H1 (cell line): ENCODE data around the gene FOXA2. TPM values are rescaled to one million over a fixed set of nuclear protein-coding genes. Genes with fewer than 3 reads are reported as not detected.

Experiments
- CTCF ChIA-PET: fragments of 300-600 bp; sonication (Branson Sonifier 250); formaldehyde crosslinking; loops from one replicate; lab custom pipeline; 2021; ENCODE audit not compliant: partially characterized antibody; lab: Charles Lee
- POLR2A ChIA-PET: fragments of 300-600 bp; sonication (Branson Sonifier 250); formaldehyde crosslinking; loops from one replicate; lab custom pipeline; 2021; ENCODE audit warnings: inconsistent platforms; ENCODE audit not compliant: partially characterized antibody; lab: Charles Lee
- DNase-seq, 2 experiments: peaks; one replicate each; pipeline versions ENCODE4 v3.0.0 to v3.0.0-alpha.2; 2010 to 2022; ENCODE audit warnings: low spot score in 2 of 2, low read depth in 1 of 2, mixed read lengths in 1 of 2
- FAIRE-seq: peaks from 2 replicates; lab custom pipeline; 2011; peaks lifted over from hg19 to GRCh38; lab: Jason Lieb, UNC
- H2AFZ ChIP-seq: 2 replicates; pipeline ENCODE4 v1.8.1; 2012; ENCODE audit warnings: low read length, inconsistent platforms
- H2AK5ac ChIP-seq: 2 replicates; pipeline ENCODE4 v1.6.1; 2013; ENCODE audit warnings: low read depth, low read length
- H2BK120ac ChIP-seq: replicated peaks from 2 replicates; pipeline ENCODE3; 2013; ENCODE audit warnings: low read depth, low read length, inconsistent platforms
- H2BK12ac ChIP-seq: 2 replicates; pipeline ENCODE4 v1.6.1; 2013; ENCODE audit warnings: low read depth, low read length
- H2BK15ac ChIP-seq: 2 replicates; pipeline ENCODE4 v1.6.1; 2013; ENCODE audit warnings: low read length
- H2BK20ac ChIP-seq: 2 replicates; pipeline ENCODE4 v1.6.1; 2013; ENCODE audit warnings: low read length
- H2BK5ac ChIP-seq: 2 replicates; pipeline ENCODE4 v1.6.1; 2013; ENCODE audit warnings: low read depth, low read length
- H3K14ac ChIP-seq: 2 replicates; pipeline ENCODE4 v1.6.1; 2013; ENCODE audit warnings: inconsistent platforms; ENCODE audit not compliant: insufficient read length
- H3K18ac ChIP-seq: 2 replicates; pipeline ENCODE4 v1.6.1; 2013; ENCODE audit warnings: low read length; ENCODE audit errors: extremely low read depth
- H3K23ac ChIP-seq: 2 replicates; pipeline ENCODE4 v1.6.1; 2013; ENCODE audit warnings: inconsistent platforms; ENCODE audit not compliant: insufficient read length
- H3K23me2 ChIP-seq: 2 replicates; pipeline ENCODE4 v1.6.1; 2013; ENCODE audit warnings: low read depth, low read length
- H3K27ac ChIP-seq: 2 replicates; pipeline ENCODE4 v1.6.1; 2011; ENCODE audit warnings: low read depth, low read length, inconsistent platforms
- H3K27me3 ChIP-seq, 4 experiments: replicated peaks in 1 of 4; 1 replicate in 1 of 4; 2 replicates in 3 of 4; pipeline versions ENCODE4 v1.6.1 to v1.8.1; 2011 to 2013; ENCODE audit warnings: low read length in 3 of 4, mild to moderate bottlenecking in 3 of 4, inconsistent platforms in 2 of 4, mixed read lengths in 2 of 4, moderate library complexity in 1 of 4; ENCODE audit not compliant: control insufficient read depth in 3 of 4, insufficient read depth in 3 of 4; ENCODE audit errors: extremely low read depth in 1 of 4
- H3K36me3 ChIP-seq, 4 experiments: 2 replicates each; pipeline versions ENCODE4 v1.6.1 to v1.8.1; 2011 to 2013; ENCODE audit warnings: mild to moderate bottlenecking in 4 of 4, low read length in 3 of 4, moderate library complexity in 2 of 4, control low read depth in 1 of 4, inconsistent platforms in 1 of 4; ENCODE audit not compliant: insufficient read depth in 4 of 4, control insufficient read depth in 2 of 4
- H3K4ac ChIP-seq: replicated peaks from 2 replicates; pipeline ENCODE3; 2013; ENCODE audit warnings: low read length, low read depth, mixed read lengths, inconsistent platforms; ENCODE audit not compliant: insufficient read length
- H3K4me1 ChIP-seq, 4 experiments: replicated peaks in 1 of 4; 1 replicate in 1 of 4; 2 replicates in 3 of 4; pipeline versions ENCODE4 v1.6.1 to v1.8.1; 2011 to 2013; ENCODE audit warnings: low read length in 3 of 4, inconsistent platforms in 2 of 4, mixed read lengths in 1 of 4; ENCODE audit not compliant: insufficient read depth in 4 of 4, control insufficient read depth in 3 of 4
- H3K4me2 ChIP-seq, 2 experiments: 2 replicates each; pipeline versions ENCODE4 v1.6.1 to v1.8.1; 2011 to 2013; ENCODE audit warnings: low read depth in 2 of 2, low read length in 2 of 2, control low read depth in 1 of 2, inconsistent platforms in 1 of 2, mild to moderate bottlenecking in 1 of 2; ENCODE audit not compliant: insufficient read depth in 1 of 2
- H3K4me3 ChIP-seq, 4 experiments: fragments of 200-600, 300-600 bp in 1 of 4; sonication (generic), shearing (Covaris generic), sonication (Bioruptor Twin) in 1 of 4; 2 replicates each; pipeline versions ENCODE4 v1.5.1 to v1.8.1; 2011 to 2016; ENCODE audit warnings: low read length in 4 of 4, low read depth in 3 of 4, control low read depth in 2 of 4, inconsistent platforms in 2 of 4, mild to moderate bottlenecking in 2 of 4, mixed read lengths in 1 of 4, moderate library complexity in 1 of 4; ENCODE audit not compliant: insufficient read depth in 2 of 4; ENCODE audit errors: extremely low read depth in 1 of 4
- H3K56ac ChIP-seq: replicated peaks from 2 replicates; pipeline ENCODE3; 2013; ENCODE audit warnings: low read depth, mild to moderate bottlenecking, mixed read lengths, low read length, inconsistent platforms; ENCODE audit not compliant: insufficient read length
- H3K79me1 ChIP-seq: 2 replicates; pipeline ENCODE4 v1.6.1; 2013; ENCODE audit warnings: low read depth, low read length, control low read depth
- H3K79me2 ChIP-seq, 2 experiments: 2 replicates each; pipeline versions ENCODE4 v1.6.1 to v1.8.1; 2012 to 2013; ENCODE audit warnings: low read length in 2 of 2, mild to moderate bottlenecking in 2 of 2, inconsistent platforms in 1 of 2; ENCODE audit not compliant: insufficient read depth in 2 of 2, control insufficient read depth in 1 of 2
- H3K9ac ChIP-seq, 4 experiments: replicated peaks in 1 of 4; 1 replicate in 1 of 4; 2 replicates in 3 of 4; pipeline versions ENCODE4 v1.6.1 to v1.8.1; 2011 to 2013; ENCODE audit warnings: low read depth in 3 of 4, low read length in 3 of 4, control low read depth in 2 of 4, mild to moderate bottlenecking in 2 of 4, moderate library complexity in 2 of 4, inconsistent platforms in 1 of 4; ENCODE audit errors: extremely low read depth in 1 of 4
- H3K9me3 ChIP-seq, 2 experiments: 2 replicates each; pipeline versions ENCODE4 v1.6.1 to v1.8.1; 2012 to 2013; ENCODE audit warnings: mild to moderate bottlenecking in 2 of 2, moderate library complexity in 2 of 2, control low read depth in 1 of 2, inconsistent platforms in 1 of 2, low read depth in 1 of 2, low read length in 1 of 2, mixed read lengths in 1 of 2; ENCODE audit not compliant: insufficient read depth in 2 of 2
- H4K20me1 ChIP-seq, 2 experiments: replicated peaks in 1 of 2; 2 replicates each; pipeline versions ENCODE3 to v1.8.1; 2011 to 2013; ENCODE audit warnings: inconsistent platforms in 2 of 2, low read length in 2 of 2, mild to moderate bottlenecking in 1 of 2; ENCODE audit not compliant: insufficient read depth in 2 of 2, control insufficient read depth in 1 of 2
- H4K5ac ChIP-seq: 2 replicates; pipeline ENCODE4 v1.6.1; 2013; ENCODE audit warnings: low read length, low read depth, mixed read lengths, inconsistent platforms; ENCODE audit not compliant: insufficient read length
- H4K8ac ChIP-seq: 2 replicates; pipeline ENCODE4 v1.8.0; 2013; ENCODE audit warnings: mild to moderate bottlenecking, moderate library complexity, low read length, inconsistent platforms; ENCODE audit not compliant: insufficient read depth; ENCODE audit errors: extremely low read depth
- H4K91ac ChIP-seq: replicated peaks from 2 replicates; pipeline ENCODE3; 2013; ENCODE audit warnings: low read length, mixed read lengths, inconsistent platforms; ENCODE audit not compliant: insufficient read length
- GABPA ChIP-seq: IDR thresholded peaks from 2 replicates; pipeline ENCODE4 v1.6.1; 2011; ENCODE audit warnings: mild to moderate bottlenecking, low read length, moderate library complexity, borderline replicate concordance; ENCODE audit not compliant: insufficient read depth
- RNF2 ChIP-seq: fragments of 200-900, 300-1000 bp; sonication (generic); IDR thresholded peaks from 2 replicates; pipeline ENCODE4 v1.7.1; 2016; ENCODE audit warnings: borderline replicate concordance, low read depth, mild to moderate bottlenecking, antibody characterized with exemption, low read length; ENCODE audit not compliant: poor library complexity, severe bottlenecking; ENCODE audit errors: missing control alignments
- WGBS, 2 experiments: shearing (Covaris generic) in 1 of 2; methylation state at CpG; one replicate each; pipeline versions ENCODE4 v1.1.6 to v1.1.7; 2013 to 2015; ENCODE audit warnings: low lambda C conversion rate in 2 of 2, mixed read lengths in 2 of 2, inconsistent platforms in 1 of 2, low coverage in 1 of 2, missing lambda C conversion rate in 1 of 2; ENCODE audit not compliant: insufficient replicate concordance in 2 of 2, insufficient coverage in 1 of 2, insufficient read length in 1 of 2; ENCODE audit errors: extremely low coverage in 1 of 2, missing lambda C conversion rate in 1 of 2; 5-methylcytosine and 5-hydroxymethylcytosine counted together
- polyA plus RNA-seq, 7 experiments: library from polyadenylated mRNA; depleted of rRNA in 3 of 7; stranded (reverse) in 5 of 7; unstranded in 2 of 7; fragments of >200 nt in 5 of 7; fragments of 200-250 nt in 2 of 7; gene quantifications; 1 replicate in 5 of 7; 2 replicates in 1 of 7; 4 replicates in 1 of 7; pipeline versions ENCODE4 v1.2.1 to v1.2.3, GENCODE V29; 2011 to 2013; ENCODE audit warnings: missing spikeins in 2 of 7, mixed read lengths in 2 of 7
- total RNA-seq: library from RNA; stranded (reverse); fragmentation: NEBNext Ultra II Directional; extraction: Animal tissue kit (Norgen Biotek cat#: 25700); gene quantifications from 2 replicates; pipeline ENCODE4 v1.2.1, GENCODE V29; 2021

FOXA2 gene
- total and polyA plus RNA-seq, 2 of the 8 experiments (the other 6 are each of a cell fraction or from before 2014, with no cell fraction given): not detected

DNA sequence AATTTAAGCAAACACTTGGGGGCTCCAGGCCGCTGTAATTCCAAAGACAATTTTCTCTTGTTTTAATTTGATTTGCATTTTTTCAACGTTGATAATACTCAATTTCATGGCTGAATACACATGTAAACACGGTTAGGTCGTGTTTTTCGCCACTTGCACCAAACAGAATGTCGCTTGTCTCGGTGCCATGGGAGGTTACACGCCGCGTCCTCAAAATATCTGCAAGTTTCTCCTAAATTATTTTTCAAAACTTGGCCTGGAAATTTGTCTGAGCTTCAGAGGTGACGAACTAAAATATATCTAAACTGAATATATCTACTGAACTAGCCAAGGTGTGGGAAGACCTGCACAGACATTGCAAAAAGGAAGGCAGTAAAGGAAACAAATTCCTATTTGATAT lies 15.0 kb downstream of the FOXA2 start:
- Histone ChIP-seq H3K23me2 (peaks cover 8% of the 10 kb centered on the region; the same call in 1 of the 2 replicates), H2AK5ac (no peak overlapping the region), H3K18ac (no peak overlapping the region), H3K4me3 (peak overlapping the region in 1 of 4 experiments; percentile 48; a peak in 1 of 8 replicates), H4K8ac (no peak overlapping the region), H3K4me2 (peak overlapping the region in 1 of 2 experiments; percentile 67; a peak in 1 of 4 replicates), H3K56ac (no peak overlapping the region), H3K23ac (no peak overlapping the region), H2AFZ (no peak overlapping the region), H3K9ac (no peak overlapping the region), H3K79me2 (no peaks in the 10 kb centered on the region), H3K27me3 (peaks cover 81 to 100% (median 94%) of the 10 kb centered on the region in 4 experiments), H2BK120ac (no peak overlapping the region), H2BK15ac (no peak overlapping the region), H3K9me3 (no peaks in the 10 kb centered on the region), H2BK12ac (no peak overlapping the region), H4K91ac (no peak overlapping the region), H3K36me3 (no peaks in the 10 kb centered on the region), H2BK5ac (no peak overlapping the region), H3K14ac (no peak overlapping the region), H3K4me1 (peaks cover 7 to 41% (median 16%) of the 10 kb centered on the region in 4 experiments), H2BK20ac (no peak overlapping the region), H3K4ac (no peak overlapping the region), H4K5ac (no peak overlapping the region), H3K27ac (no peak overlapping the region), H4K20me1 (peaks cover 12 to 14% of the 10 kb centered on the region in 2 experiments), H3K79me1 (no peaks in the 10 kb centered on the region)
- TF ChIP-seq GABPA (no peak), RNF2 (peak; percentile 64)
- FAIRE-seq: no peak
- ChIA-PET CTCF (interaction anchor here (0.7 to 1.1 kb wide), 3 partner anchors 17 to 877 kb away, joined by 3 to 6 read pairs (median 3); no protein-coding TSS in a partner anchor), POLR2A (interaction anchor here (1.1 kb wide), 1 partner anchor 9 kb away, joined by 4 read pairs; no protein-coding TSS in a partner anchor)
- WGBS, 2 experiments: 5% methylated on average over 11 of the region's 11 CpGs; no CpG with 5 or more reads in 1 of the 2 experiments
- DNase-seq: no peak
